Muscle layer of duodenum (tissue), 2 donors: ENCODE data around the gene HSPB9.

Experiments used
- H3K27ac ChIP-seq: one replicate; pipeline ENCODE4 v1.7.0; 2013; ENCODE audit warnings: mild to moderate bottlenecking, low read length
- H3K27me3 ChIP-seq: one replicate; pipeline ENCODE4 v1.7.0; 2013; ENCODE audit warnings: low read depth, mild to moderate bottlenecking, control low read depth, low read length
- H3K36me3 ChIP-seq, 2 donors: one replicate each; pipeline ENCODE4 v1.7.0; 2013; ENCODE audit warnings: low read length in 2 of 2, control low read depth in 1 of 2, mild to moderate bottlenecking in 1 of 2; ENCODE audit not compliant: insufficient read depth in 2 of 2, control insufficient read depth in 1 of 2
- H3K4me1 ChIP-seq, 2 donors: one replicate each; pipeline ENCODE4 v1.7.0; 2013; ENCODE audit warnings: low read length in 2 of 2, mild to moderate bottlenecking in 2 of 2, control low read depth in 1 of 2, moderate library complexity in 1 of 2; ENCODE audit not compliant: insufficient read depth in 2 of 2, control insufficient read depth in 1 of 2
- H3K4me3 ChIP-seq, 2 donors: one replicate each; pipeline ENCODE4 v1.7.0; 2013; ENCODE audit warnings: low read length in 2 of 2, low read depth in 1 of 2, mild to moderate bottlenecking in 1 of 2
- H3K9me3 ChIP-seq, 2 donors: one replicate each; pipeline ENCODE4 v1.7.0; 2013; ENCODE audit warnings: low read length in 2 of 2, control low read depth in 1 of 2, mild to moderate bottlenecking in 1 of 2; ENCODE audit not compliant: control insufficient read depth in 1 of 2
- donor health status: healthy.

HSPB9 gene

DNA sequence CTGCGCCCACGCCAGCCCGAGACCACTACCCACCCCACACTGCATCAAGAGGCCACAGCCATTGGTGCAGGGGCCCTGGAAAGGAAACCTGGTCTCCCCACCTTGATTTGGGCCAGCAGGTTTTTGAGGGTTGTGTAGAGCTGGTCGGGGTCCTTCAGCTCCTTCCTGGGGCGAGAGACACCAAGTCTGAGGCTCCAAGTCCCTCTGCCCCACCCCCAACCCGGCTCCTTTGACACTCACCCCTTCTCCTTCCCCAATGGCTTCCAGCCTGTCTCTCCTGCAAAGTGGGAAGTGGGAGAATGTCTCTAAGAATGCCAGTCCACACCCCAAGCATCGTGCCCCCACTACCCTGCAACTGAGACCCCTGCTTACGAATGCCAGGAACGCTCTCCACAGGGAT, 8.5 kb upstream of the HSPB9 start:
- H3K9me3 ChIP-seq, result no peaks in the 10 kb centered on the region
- no peaks in the 10 kb centered on the region for H3K27me3 ChIP-seq
- H3K4me1 ChIP-seq, result peaks cover 8 to 18% of the 10 kb centered on the region in 2 donors
- peaks cover 0 to 17% of the 10 kb centered on the region in 2 donors for H3K36me3 ChIP-seq
- H3K27ac ChIP-seq, result no peak overlapping the region
- H3K4me3 ChIP-seq, result no peak overlapping the region

- Histone ChIP-seq H3K4me1 (peaks cover 7 to 25% of the 10 kb centered on the region in 2 donors), H3K9me3 (no peaks in the 10 kb centered on the region), H3K4me3 (no peak overlapping the region), H3K36me3 (peaks cover 0 to 15% of the 10 kb centered on the region in 2 donors), H3K27me3 (no peaks in the 10 kb centered on the region), H3K27ac (no peak overlapping the region)
Measured at GRCh38 chr17:42116705-42117396, 5.8 kb upstream of the HSPB9 start.

DNA sequence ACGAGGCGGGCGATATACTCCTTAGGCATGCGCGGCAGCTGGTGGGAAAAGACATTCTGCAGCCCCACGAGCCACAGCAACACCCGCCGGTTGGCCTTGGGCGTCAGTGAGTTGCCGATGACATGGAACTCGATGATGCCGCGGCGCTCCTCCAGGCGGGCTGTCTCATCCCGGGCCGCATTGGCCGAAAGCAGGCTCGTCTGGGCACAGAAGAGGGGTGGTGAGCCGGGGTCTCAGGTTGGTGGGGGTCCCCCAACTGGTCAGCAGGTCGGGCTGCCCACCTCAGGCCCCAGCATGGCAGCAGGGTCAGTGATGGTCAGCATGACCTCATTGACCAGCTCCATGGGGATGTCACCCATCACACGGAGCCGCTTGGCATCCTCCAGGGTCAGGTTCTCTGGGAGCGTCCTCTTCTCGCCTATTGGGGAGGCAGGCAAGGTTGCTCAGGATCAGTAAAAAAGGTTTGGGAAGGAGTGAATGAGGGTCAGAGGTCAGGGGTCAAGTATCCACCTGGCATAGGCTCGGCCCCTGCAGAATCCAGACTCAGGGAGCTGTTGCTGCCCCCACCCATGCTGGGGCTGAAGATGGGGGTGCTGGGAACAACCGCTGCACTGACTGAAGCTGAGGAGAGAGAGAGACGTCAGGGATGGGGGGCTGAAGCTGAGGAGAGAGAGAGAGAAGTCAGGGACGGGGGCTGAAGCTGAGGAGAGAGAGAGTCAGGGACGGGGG, 5.0 kb upstream of the HSPB9 start:
- Histone ChIP-seq H3K27me3 (no peaks in the 10 kb centered on the region), H3K36me3 (peaks cover 0 to 15% of the 10 kb centered on the region in 2 donors), H3K27ac (no peak overlapping the region), H3K9me3 (no peaks in the 10 kb centered on the region), H3K4me1 (peaks cover 7 to 28% of the 10 kb centered on the region in 2 donors), H3K4me3 (no peak overlapping the region)

DNA sequence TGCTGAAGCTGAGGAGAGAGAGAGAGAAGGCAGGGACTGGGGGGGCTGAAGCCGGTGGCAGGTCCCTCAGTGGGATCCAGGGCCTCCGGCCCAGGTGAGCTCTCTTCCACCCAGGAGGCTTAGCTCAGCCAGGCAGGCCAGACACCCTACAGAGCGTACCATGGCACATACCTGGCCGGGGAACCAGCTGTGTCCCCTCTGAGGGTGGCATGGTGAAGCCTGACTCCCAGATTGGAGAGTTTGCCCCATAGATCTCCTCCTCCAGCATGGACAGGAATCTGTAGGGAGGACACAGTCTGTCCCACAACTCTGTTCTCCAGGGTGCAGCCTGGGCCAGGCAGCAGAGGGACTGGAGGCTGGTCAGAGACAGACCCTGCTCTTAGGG, 4.5 kb upstream of the HSPB9 start:
- peaks cover 3 to 23% of the 10 kb centered on the region in 2 donors for H3K4me1 ChIP-seq

GRCh38 chr17:42118545-42118944, 4.1 kb upstream of the HSPB9 start:
- Histone ChIP-seq H3K4me3 (no peak overlapping the region), H3K9me3 (no peaks in the 10 kb centered on the region), H3K27ac (no peak overlapping the region), H3K27me3 (no peaks in the 10 kb centered on the region), H3K4me1 (peaks cover 3 to 21% of the 10 kb centered on the region in 2 donors), H3K36me3 (peaks cover 0 to 15% of the 10 kb centered on the region in 2 donors)

More for the DNA sequence above, 4.5 kb upstream of the HSPB9 start:
- Histone ChIP-seq H3K36me3 (peaks cover 0 to 15% of the 10 kb centered on the region in 2 donors), H3K4me3 (no peak overlapping the region), H3K9me3 (no peaks in the 10 kb centered on the region), H3K27ac (no peak overlapping the region), H3K27me3 (no peaks in the 10 kb centered on the region)

DNA sequence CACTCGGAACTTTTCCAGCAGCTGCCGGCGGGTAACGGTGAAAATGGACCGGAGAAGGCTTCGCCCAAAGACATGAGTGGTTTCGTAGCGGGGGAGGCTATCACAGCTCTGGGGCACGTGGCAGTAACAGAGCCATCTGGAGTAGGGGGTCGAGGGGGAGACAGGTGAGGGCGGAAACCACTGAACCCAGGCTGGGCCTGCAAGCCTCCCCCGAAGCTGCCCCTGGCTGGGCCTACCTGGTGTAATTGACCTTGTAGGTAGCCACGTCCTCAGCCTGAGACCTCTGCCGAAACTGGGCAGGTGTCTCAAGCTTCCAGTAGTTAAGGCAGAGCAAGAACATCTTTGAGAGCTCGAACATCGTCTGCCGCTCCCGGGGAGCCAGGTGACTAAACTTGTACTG, 3.3 kb upstream of the HSPB9 start:
- no peaks in the 10 kb centered on the region for H3K9me3 ChIP-seq
- H3K4me1 ChIP-seq, result peaks cover 3 to 21% of the 10 kb centered on the region in 2 donors
- no peak overlapping the region for H3K4me3 ChIP-seq
- no peaks in the 10 kb centered on the region for H3K27me3 ChIP-seq
- no peak overlapping the region for H3K27ac ChIP-seq
- peaks cover 0 to 17% of the 10 kb centered on the region in 2 donors for H3K36me3 ChIP-seq

GRCh38 chr17:42120161-42120769, 2.3 kb upstream of the HSPB9 start:
- Histone ChIP-seq H3K36me3 (peaks cover 0 to 25% of the 10 kb centered on the region in 2 donors), H3K9me3 (no peaks in the 10 kb centered on the region), H3K27ac (no peak overlapping the region), H3K4me1 (peaks cover 3 to 21% of the 10 kb centered on the region in 2 donors), H3K4me3 (peak overlapping the region; percentile 26 to 73), H3K27me3 (no peaks in the 10 kb centered on the region)

DNA sequence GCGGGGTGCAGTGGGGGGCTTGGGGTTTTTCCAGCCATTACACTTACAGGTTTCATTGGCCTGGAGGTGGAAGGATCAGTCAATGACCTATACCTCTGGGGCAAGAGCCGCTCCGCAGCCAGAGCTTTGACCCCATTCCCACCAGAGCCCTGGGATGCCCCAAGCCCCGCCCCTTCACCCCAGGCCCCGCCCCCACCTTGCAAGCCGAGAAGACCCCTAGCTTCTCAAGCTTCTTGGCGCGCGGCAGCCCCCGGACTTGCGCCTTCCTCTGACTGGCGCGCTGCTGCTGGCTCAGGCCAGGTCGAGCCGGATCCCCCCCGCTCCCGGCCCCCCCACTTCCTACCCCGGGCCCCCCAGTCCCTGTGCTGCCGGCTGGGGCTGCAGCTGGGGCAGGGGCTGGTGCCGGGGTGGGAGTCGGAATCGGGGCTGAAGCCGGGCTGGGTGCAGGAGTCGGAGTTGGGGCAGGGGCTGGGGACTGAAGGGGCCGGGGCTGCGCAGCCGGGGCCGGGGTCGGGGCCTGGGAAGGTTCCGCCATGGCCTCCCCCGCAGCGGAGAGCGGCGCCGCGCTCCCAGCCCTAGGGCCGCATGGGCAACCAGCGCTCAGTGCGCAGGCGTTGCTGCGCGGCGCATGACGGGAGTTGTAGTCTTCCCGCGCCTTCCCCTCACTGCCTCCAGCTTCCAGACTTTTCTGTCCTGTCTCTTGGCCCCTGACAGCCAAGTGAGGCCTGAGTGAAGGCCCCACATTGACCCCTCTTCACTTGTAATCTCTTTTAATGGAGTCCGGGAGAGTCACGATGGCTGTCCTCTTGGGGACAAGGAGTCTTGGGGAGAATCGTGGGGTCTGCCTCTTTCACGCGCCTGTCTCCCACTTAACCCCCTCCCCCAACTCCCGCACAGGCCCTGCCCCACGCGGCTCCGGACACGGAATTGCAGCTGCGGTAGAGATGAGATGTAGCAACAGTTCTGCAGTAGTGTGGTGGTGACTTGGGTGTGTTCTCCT, 1.5 kb upstream of the HSPB9 start, which contains the start of gene KAT2A:
Gene KAT2A (minus strand): TSS at position 598 of the 1,000 bp plus-strand sequence. CDS start 63 bp downstream, at position 535.
- Histone ChIP-seq H3K4me1 (peaks cover 3 to 21% of the 10 kb centered on the region in 2 donors), H3K36me3 (peaks cover 7 to 33% of the 10 kb centered on the region in 2 donors), H3K27ac (peak within 1 kb of the TSS; percentile 51), H3K9me3 (no peaks in the 10 kb centered on the region), H3K27me3 (no peaks in the 10 kb centered on the region), H3K4me3 (peak within 1 kb of the TSS; percentile 26 to 73)

DNA sequence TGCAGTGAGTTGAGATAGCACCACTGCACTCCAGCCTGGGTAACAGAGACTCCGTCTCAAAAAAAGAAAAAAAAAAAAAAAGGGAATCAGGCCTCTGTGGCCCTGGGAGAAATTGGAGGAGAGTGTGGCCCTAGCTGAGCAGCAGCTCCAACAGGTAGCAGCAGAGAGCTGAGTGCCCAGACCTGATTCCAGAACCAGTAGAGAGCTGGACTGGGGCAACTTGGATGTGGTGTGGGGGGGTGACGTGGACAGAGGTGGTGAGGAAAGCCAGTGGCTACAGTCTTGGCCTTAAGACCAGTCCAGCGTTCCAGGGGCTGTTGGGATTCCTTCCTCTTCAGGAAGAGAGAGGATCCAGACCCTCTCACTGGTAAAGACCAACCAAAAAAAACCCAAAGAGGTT, 1.7 kb downstream of the HSPB9 start:
- peaks cover 32 to 49% of the 10 kb centered on the region in 2 donors for H3K36me3 ChIP-seq
- H3K4me3 ChIP-seq, result no peak overlapping the region
- H3K4me1 ChIP-seq, result peaks cover 3 to 21% of the 10 kb centered on the region in 2 donors
- H3K27me3 ChIP-seq, result no peaks in the 10 kb centered on the region
- H3K9me3 ChIP-seq, result no peaks in the 10 kb centered on the region
- H3K27ac ChIP-seq, result no peak overlapping the region

- H3K4me3 ChIP-seq, result no peak overlapping the region
- peaks cover 42 to 62% of the 10 kb centered on the region in 2 donors for H3K36me3 ChIP-seq
- H3K27me3 ChIP-seq, result no peaks in the 10 kb centered on the region
- no peak overlapping the region for H3K27ac ChIP-seq
- no peaks in the 10 kb centered on the region for H3K9me3 ChIP-seq
- H3K4me1 ChIP-seq, result peaks cover 3 to 17% of the 10 kb centered on the region in 2 donors
Measured at GRCh38 chr17:42125565-42125964, 3.0 kb downstream of the HSPB9 start.
